DND-41 (cell line): ENCODE measurements around the gene MCTP1.

ENCODE experiments used
- EZH2 ChIP-seq: IDR thresholded peaks from 3 replicates; pipeline ENCODE4 v1.6.1; 2012; ENCODE audit warnings: borderline replicate concordance, low read depth, mild to moderate bottlenecking, moderate library complexity, low read length, inconsistent platforms; ENCODE audit not compliant: severe bottlenecking
- TF ChIP-seq, protein P1 (sequence below): IDR thresholded peaks from 2 replicates; pipeline ENCODE4 v1.5.1; 2012; ENCODE audit warnings: borderline replicate concordance, low read length, moderate library complexity, mild to moderate bottlenecking; ENCODE audit not compliant: poor library complexity, severe bottlenecking; ENCODE audit errors: extremely low read depth

DNA sequence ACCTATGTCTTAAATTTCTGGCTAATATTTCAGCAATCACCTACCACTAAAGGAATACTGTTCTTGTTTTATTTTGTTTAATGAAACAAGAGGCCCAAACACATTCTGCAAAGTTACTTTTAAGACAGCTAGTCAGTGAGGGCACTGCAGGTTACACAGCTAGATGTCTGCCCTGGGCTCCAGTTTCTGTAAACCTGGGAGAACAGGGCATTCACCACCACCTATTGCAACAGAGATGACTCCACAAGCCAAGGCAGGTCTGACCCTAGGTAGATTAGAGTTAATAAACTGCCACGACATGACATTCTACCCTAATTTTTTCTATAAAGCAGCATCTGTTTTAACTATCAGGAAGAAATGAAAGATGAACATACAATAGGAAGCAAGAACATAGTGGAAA is 575.6 kb downstream of the MCTP1 start:
- TF ChIP-seq, protein P1, sequence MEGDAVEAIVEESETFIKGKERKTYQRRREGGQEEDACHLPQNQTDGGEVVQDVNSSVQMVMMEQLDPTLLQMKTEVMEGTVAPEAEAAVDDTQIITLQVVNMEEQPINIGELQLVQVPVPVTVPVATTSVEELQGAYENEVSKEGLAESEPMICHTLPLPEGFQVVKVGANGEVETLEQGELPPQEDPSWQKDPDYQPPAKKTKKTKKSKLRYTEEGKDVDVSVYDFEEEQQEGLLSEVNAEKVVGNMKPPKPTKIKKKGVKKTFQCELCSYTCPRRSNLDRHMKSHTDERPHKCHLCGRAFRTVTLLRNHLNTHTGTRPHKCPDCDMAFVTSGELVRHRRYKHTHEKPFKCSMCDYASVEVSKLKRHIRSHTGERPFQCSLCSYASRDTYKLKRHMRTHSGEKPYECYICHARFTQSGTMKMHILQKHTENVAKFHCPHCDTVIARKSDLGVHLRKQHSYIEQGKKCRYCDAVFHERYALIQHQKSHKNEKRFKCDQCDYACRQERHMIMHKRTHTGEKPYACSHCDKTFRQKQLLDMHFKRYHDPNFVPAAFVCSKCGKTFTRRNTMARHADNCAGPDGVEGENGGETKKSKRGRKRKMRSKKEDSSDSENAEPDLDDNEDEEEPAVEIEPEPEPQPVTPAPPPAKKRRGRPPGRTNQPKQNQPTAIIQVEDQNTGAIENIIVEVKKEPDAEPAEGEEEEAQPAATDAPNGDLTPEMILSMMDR: no peak
- no peak for TF ChIP-seq EZH2
